Renal pelvis (tissue), 12 donors: ENCODE measurements around the gene WSB1. TPM values are rescaled to one million over a fixed set of nuclear protein-coding genes. Genes with fewer than 3 reads are reported as not detected.
"Not testable (repeated sequence)": the region's sequence is repeated elsewhere in the genome, so short reads cannot be mapped to it uniquely, and the experiment has no call there.

Experiments
- DNase-seq: peaks from one replicate; pipeline ENCODE4 v3.0.0-alpha.2; 2013
- long read RNA-seq, 16 experiments: transcript quantifications; one replicate each; lab custom pipeline, GENCODE V29; 2026
- polyA plus RNA-seq, 3 donors: library from polyadenylated mRNA; unstranded; fragments of 120-200 nt; gene quantifications; one replicate each; pipeline ENCODE4 v1.2.1, GENCODE V29; 2013; ENCODE audit not compliant: insufficient read length in 3 of 3

The WSB1 gene, protein sequence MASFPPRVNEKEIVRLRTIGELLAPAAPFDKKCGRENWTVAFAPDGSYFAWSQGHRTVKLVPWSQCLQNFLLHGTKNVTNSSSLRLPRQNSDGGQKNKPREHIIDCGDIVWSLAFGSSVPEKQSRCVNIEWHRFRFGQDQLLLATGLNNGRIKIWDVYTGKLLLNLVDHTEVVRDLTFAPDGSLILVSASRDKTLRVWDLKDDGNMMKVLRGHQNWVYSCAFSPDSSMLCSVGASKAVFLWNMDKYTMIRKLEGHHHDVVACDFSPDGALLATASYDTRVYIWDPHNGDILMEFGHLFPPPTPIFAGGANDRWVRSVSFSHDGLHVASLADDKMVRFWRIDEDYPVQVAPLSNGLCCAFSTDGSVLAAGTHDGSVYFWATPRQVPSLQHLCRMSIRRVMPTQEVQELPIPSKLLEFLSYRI
- 100 to 1,000 TPM; 162 to 439 (median 372) TPM for polyA plus RNA-seq
- long read RNA-seq, donor 1, full-length matches to known transcripts = 27 of 60 reads
- long read RNA-seq, donor 1, partial matches to known transcripts = 28 of 60 reads
- long read RNA-seq, donor 1, other reads (novel, unspliced or antisense) = 5 of 60 reads
- long read RNA-seq, donor 2, full-length matches to known transcripts = 34 of 86 reads
- long read RNA-seq, donor 2, partial matches to known transcripts = 52 of 86 reads
- long read RNA-seq, donor 2, other reads (novel, unspliced or antisense) = 0 of 86 reads
- long read RNA-seq, donor 3, full-length matches to known transcripts = 23 of 138 reads
- long read RNA-seq, donor 3, partial matches to known transcripts = 115 of 138 reads
- long read RNA-seq, donor 3, other reads (novel, unspliced or antisense) = 0 of 138 reads
- long read RNA-seq, donor 4, full-length matches to known transcripts = 31 of 81 reads
- long read RNA-seq, donor 4, partial matches to known transcripts = 50 of 81 reads
- long read RNA-seq, donor 4, other reads (novel, unspliced or antisense) = 0 of 81 reads
- long read RNA-seq, donor 5, full-length matches to known transcripts = 7 of 13 reads
- long read RNA-seq, donor 5, partial matches to known transcripts = 6 of 13 reads
- long read RNA-seq, donor 5, other reads (novel, unspliced or antisense) = 0 of 13 reads
- long read RNA-seq, donor 6, full-length matches to known transcripts = 46 of 158 reads
- long read RNA-seq, donor 6, partial matches to known transcripts = 112 of 158 reads
- long read RNA-seq, donor 6, other reads (novel, unspliced or antisense) = 0 of 158 reads
- long read RNA-seq, donor 7, full-length matches to known transcripts = 29 of 127 reads
- long read RNA-seq, donor 7, partial matches to known transcripts = 98 of 127 reads
- long read RNA-seq, donor 7, other reads (novel, unspliced or antisense) = 0 of 127 reads
- long read RNA-seq, donor 8, full-length matches to known transcripts = 17 of 37 reads
- long read RNA-seq, donor 8, partial matches to known transcripts = 20 of 37 reads
- long read RNA-seq, donor 8, other reads (novel, unspliced or antisense) = 0 of 37 reads
- long read RNA-seq, donor 9, full-length matches to known transcripts = 39 of 83 reads
- long read RNA-seq, donor 9, partial matches to known transcripts = 44 of 83 reads
- long read RNA-seq, donor 9, other reads (novel, unspliced or antisense) = 0 of 83 reads
- long read RNA-seq, donor 10, full-length matches to known transcripts = 54 of 180 reads
- long read RNA-seq, donor 10, partial matches to known transcripts = 126 of 180 reads
- long read RNA-seq, donor 10, other reads (novel, unspliced or antisense) = 0 of 180 reads
- long read RNA-seq, donor 11, full-length matches to known transcripts = 29 of 107 reads
- long read RNA-seq, donor 11, partial matches to known transcripts = 78 of 107 reads
- long read RNA-seq, donor 11, other reads (novel, unspliced or antisense) = 0 of 107 reads
- long read RNA-seq, donor 12, full-length matches to known transcripts = 82 of 255 reads
- long read RNA-seq, donor 12, partial matches to known transcripts = 173 of 255 reads
- long read RNA-seq, donor 12, other reads (novel, unspliced or antisense) = 0 of 255 reads
- long read RNA-seq, donor 13, full-length matches to known transcripts = 33 of 137 reads
- long read RNA-seq, donor 13, partial matches to known transcripts = 104 of 137 reads
- long read RNA-seq, donor 13, other reads (novel, unspliced or antisense) = 0 of 137 reads
- long read RNA-seq, donor 14 = 0 reads
- long read RNA-seq, donor 15 = 0 reads
- long read RNA-seq, donor 16, full-length matches to known transcripts = 27 of 73 reads
- long read RNA-seq, donor 16, partial matches to known transcripts = 46 of 73 reads
- long read RNA-seq, donor 16, other reads (novel, unspliced or antisense) = 0 of 73 reads

DNA sequence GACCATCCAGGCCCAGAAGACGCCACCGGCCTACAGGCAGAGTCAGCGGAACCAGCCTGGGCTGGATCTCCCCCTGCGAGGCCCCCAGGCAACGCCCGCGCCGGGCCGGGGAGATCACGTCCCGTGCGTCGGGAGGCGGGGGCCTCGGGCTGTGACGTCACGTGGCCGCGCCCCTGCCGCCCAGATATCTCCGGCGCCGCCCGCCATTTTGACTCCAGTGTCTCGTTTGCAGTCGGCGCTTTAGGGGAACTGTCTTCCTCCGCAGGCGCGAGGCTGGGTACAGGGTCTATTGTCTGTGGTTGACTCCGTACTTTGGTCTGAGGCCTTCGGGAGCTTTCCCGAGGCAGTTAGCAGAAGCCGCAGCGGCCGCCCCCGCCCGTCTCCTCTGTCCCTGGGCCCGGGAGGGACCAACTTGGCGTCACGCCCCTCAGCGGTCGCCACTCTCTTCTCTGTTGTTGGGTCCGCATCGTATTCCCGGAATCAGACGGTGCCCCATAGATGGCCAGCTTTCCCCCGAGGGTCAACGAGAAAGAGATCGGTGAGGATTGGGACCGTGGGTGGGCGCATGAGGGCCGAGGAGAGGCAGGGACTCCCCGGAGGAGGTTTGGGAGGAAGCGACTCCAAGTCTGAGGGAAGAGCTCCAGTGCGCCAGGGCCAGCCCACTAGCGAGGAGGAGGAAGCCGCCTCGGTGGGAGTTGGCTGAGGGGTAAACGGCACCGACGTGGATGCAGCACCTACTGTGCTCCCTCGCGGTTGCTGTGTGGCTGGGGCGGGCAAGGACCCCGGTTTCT, at the start of gene WSB1:
Gene WSB1, plus strand, starts transcription at position 217 of the 791 bp plus-strand sequence. Its CDS starts 282 bp downstream, at position 499.
- peak; percentile 93 for DNase-seq

DNA sequence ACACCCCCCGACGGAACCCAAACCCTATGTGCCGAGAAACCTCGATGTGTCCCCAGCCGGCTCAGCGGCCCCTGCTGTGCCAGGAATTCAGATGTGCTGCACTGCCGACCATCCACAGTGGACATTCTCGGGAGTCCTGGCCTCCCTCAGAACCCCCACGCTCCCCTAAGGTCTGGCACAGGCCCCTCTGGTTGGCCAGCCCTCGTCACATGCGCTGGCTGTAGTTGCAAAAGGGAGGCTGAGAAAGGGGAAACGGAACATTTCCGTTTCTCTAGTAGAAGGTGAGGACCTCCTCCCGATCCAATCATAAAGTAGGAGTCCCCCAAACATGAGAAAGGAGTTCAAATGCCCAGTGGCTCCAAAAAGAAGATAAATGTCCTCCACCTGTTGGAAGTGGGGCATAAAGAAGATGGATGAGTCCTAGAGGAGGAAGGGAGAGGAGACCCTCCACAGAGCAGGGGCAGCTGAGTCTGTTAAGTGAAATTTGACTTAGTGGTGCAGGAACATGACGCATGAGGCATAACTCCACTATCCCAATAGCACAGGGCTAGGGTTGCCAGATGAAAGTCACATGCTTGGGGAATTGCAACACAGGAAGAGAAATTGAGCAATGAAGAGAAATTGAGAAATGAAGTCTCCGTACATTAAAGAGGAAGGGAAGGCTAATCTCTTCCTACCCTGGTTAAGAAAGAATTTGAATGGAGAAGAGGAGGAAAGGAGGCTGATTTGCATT, 49.3 kb upstream of the WSB1 start:
- DNase-seq = no peak

DNA sequence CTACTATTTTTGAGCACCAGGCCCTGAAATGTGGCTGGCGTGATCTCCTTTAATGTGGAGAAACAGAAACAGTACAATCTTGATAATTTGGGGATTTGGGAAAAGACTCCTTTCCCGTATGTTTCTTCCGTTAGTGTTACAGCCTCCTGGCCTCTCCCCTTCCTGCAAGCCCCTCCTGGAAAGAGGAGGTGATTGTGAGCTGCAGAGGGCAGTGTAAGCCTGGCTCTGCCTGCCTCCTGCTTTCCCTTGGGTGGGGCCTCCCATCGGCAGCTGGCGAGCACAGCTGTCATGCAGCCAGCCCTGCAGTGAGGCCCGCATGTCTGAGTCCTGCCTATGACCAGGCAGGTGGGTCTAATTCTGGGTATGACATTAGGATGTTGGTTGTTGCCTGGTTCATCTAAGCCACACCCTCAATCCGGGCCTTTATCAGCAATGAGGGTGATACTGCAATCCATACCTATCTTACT, 48.7 kb upstream of the WSB1 start:
- peak; percentile 35 for DNase-seq

DNA sequence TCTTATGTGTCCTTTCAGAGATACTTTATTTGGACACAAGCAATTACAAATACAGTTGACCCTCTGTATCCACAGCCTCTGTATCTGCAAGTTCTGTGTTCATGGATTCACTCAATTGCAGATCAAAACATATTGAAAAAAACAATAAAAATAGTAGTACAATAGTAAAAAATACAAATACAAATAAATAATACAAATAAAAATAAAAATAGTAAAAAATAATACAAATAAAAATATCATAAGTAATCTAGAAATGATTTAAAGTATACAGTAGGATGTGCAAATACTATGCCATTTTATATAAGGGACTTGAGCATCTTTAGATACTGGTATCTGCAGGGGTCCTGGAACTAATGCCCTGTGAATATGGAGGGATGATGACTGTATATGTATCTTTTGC, 47.4 kb upstream of the WSB1 start:
- DNase-seq = no peak

DNA sequence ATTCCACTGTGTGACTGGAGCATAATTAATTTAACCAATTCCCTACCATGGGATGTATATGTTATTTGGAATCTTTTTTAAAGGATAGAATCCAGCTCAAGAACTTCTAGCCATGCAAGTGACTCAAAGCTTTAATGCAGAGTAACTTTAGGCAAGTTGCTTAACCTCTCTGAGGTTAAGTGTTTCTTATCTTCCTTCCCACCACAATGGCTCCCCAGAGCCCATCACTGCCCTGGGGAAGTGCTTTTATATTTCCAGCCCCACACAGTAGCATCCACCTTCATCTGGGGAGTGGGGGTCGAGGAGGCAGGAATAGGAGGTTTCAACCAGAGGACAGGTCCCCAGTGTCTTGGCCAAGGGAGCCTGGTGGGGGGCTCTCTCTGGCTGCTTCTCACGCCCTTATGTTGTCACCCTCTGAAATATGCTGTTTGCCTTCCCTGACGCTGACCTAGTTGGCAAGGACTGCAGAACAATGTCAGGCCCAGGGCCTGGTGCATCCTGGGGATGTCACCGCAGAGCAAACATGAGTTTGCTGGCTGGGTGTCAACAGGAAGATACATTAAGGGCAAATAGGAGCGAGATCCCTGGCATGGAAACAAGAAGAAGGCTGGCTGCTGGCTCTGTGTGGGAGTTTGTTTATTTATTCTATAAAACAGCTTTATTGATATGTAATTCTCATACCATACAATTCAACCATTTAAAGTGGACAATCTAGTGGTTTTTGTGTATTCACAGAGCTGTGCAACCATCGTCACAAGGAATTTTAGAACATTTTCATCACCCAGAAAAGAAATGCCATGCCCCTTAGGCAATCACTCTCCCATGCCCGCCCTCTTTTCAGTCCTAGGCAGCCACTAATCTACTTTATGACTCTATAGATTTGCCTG, 46.6 kb upstream of the WSB1 start:
- DNase-seq = no peak

DNA sequence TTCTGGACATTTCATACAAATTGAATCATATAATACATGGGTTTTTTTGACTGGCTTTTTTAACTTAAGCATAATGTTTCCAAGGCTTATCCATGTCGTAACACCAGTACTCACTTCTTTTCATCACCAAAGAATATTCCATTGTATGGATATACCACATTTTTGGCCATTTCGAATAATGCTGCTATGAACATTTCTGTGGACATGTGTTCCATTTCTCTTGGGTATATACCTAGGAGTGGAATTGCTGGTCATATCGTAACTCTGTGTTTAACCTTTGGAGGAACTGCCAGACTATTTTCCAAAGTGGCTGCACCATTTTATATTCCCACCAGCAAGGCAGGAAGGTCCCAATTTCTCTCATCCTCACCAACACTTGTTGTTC, 46.0 kb upstream of the WSB1 start:
- DNase-seq = no peak

DNA sequence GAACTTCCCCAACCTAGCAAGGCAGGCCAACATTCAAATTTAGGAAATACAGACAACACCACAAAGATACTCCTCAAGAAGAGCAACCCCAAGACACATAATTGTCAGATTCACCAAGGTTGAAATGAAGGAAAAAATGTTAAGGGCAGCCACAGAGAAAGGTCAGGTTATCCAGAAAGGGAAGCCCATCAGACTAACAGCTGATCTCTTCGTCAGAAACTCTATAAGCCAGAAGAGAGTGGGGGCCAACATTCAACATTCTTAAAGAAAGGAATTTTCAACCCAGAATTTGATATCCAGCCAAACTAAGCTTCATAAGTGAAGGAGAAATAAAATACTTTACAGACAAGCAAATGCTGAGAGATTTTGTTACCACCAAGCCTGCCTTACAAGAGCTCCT, 43.1 kb upstream of the WSB1 start:
- DNase-seq = not testable (repeated sequence)

DNA sequence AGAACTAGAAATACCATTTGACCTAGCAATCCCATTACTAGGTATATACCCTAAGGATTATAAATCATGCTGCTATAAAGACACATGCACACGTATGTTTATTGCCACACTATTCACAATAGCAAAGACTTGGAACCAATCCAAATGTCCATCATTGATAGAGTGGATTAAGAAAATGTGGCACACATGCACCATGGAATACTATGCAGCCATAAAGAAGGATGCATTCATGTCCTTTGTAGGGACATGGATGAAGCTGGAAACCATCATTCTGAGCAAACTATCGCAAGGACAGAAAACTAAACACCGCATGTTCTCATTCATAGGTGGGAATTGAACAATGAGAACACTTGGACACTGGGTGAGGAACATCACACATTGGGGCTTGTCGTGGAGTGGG, 39.1 kb upstream of the WSB1 start:
- DNase-seq = not testable (repeated sequence)

DNA sequence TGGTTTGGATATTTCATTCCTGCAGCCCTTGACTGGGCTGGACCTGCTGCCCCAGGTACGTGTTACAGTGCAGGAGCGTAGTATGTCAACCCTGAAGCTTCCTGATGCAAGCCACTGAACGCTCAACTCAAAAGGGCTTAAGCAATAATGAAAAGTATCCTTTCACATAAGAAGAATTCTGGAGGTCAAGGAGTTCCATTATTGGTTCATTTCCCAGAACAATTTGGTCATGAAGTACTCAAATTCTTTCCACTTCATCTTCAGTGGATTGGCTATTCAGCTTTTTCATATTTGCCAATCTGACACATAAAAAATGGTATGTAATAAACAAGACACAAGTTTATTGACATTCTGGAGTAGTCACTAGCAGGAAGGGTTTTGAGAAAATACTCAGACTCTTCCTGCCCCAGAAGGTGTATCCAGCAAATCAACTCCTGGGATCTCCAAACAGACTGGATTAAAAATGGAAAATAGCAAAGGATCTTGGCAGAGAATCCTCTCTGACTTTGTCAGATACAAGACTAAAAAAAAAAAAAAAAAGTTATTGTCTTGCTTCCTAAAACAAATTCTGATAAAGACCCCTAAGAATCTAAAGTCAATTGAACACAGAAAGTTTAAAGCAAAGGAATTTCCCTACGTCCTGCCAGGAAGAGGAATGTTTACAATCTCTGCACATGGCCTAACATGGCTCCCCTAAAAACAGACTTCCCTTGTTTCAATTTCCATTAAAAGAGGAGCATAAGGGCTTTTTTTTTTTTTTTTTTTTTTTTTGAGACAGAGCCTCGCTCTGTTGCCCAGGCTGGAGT, 37.5 kb upstream of the WSB1 start:
- DNase-seq = no peak

DNA sequence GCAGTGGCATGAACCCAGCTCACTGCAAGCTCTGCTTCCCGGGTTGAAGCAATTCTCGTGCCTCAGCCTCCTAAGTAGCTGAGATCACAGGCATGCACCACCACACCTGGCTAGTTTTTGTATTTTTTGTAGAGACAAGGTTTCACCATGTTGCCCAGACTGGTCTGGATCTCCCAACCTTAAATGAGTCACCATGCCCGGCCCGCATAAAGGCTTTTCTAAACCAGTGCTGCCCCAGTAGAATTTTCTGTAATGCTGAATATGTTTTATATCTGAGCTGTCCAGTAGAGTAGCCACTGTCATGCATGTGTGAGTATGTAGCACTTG, 36.9 kb upstream of the WSB1 start:
- DNase-seq = no peak

DNA sequence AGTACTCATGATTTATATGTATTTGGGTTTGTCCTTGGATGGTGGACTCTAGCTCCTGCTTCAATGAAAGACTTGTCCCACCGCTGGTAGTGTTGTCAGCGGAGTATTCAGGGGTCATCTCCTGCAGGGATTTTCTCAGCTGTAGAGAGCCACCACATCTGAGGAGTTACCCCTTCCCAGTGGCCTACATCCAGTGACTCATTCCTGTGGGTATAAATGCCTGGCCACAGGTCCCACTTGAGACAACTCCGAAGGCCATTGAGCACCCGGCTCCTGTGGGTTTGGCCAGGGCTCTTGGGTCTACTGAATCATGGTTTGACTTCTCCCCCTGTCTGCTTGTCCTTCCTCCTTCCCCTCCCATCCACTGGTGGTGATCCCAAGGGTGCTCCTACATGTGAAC, 34.6 kb upstream of the WSB1 start:
- DNase-seq = no peak

DNA sequence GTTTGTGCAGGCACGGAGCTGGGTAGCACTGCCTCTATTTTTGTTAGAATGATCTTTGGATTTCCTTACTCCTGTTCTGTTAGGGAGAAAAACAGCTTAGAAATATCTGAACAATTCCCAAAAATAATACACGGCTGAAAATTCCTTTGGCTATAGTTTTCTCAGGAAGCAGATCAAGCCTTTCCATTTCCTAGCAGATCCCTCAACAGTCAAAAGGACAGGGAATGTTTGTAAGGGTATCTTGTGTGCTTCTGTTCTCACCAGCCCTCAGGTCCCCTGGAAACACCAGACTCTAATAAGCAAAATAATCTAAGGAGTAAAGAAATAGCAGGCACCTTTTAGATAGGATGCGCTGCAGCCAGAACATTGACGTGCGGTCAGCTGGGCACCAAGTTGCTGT, 30.5 kb upstream of the WSB1 start:
- no peak for DNase-seq

DNA sequence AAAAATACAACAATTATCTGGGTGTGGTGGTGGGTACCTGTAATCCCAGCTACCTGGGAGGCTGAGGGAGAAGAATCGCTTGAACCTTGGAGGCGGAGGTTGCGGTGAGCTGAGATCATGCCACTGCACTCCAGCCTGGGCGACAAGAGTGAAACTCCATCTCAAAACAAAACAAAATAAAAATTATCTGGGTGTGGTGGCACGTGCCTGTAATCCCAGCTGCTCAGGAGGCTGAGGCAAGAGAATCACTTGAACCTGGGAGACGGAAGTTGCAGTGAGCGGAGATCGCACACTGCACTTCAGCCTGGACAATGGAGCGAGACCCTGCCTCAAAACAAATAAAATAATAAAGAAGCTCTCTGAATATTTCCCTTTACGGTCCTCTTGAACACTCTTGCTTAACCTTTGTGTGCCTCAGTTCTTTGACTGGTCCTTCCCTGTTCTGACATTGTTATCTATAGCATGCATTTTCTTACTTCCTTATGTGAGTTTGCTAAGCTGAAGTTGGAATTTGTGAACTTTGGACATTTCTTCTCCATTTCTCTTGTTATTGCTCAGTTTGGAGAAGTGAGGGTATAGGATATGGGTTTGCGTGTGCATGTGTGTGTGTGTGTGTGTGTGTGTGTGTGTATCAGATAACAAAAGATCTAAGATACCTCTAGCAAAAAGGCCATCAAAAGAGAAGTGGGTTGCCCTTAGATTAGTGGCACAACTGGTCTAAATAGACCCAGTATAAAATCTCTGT, 29.7 kb upstream of the WSB1 start:
- DNase-seq = no peak

DNA sequence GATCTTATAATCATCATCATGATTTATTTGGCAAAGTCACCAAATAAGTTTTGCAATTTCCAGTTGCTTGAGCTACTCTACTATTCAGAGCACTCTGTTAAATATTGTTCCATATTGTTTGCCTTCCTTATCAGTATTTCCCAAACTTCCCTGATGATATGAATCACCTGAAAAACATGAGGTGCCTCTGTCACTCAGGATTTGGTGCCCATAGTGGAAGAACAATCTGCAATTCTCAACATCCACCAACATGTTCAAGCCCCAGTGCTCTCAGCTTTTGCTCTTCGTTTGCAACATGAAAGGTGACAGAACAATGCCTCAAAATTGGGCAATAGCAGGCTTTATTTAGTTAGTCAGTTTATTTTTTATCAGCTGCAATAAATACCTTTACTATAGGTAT, 28.6 kb upstream of the WSB1 start:
- no peak for DNase-seq

DNA sequence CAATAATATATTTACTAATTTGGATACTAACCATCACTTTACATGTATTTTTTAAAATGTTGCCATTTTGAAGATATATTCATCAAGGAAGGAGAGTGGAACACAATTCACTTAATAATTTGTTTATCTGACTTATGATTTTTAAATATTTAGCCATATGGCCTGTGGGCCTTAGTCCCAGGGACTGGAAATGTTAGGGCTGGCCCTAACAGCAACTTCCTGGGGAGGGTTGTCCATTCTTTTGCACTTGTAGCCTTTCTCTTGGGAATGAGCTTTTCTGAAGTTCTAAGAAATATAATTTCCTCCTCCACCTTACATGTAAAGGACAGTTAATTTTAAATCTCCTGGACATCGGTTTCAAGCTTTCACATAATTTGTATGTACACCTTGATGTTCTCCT, 27.7 kb upstream of the WSB1 start:
- no peak for DNase-seq
